ENCODE measurements around the gene DUS2.

The DUS2 gene

GRCh38 chr16:68074850-68075555, 51.9 kb downstream of the DUS2 start:
- H3K4me3 ChIP-seq (ENCODE audit: low read depth, low read length): no peak overlapping the region

GRCh38 chr16:68075980-68076379, 52.9 kb downstream of the DUS2 start:
- no peak overlapping the region for H3K4me3 ChIP-seq (ENCODE audit: low read depth, low read length)

GRCh38 chr16:68076560-68076959, 53.5 kb downstream of the DUS2 start:
- no peak overlapping the region for H3K4me3 ChIP-seq (ENCODE audit: low read depth, low read length)

- H3K4me3 ChIP-seq (ENCODE audit: low read depth, low read length): no peak overlapping the region
Observed at GRCh38 chr16:68077866-68078700, 55.0 kb downstream of the DUS2 start.

- no peak overlapping the region for H3K4me3 ChIP-seq (ENCODE audit: low read depth, low read length)
Observed at GRCh38 chr16:68078701-68079375, 55.8 kb downstream of the DUS2 start.

GRCh38 chr16:68079376-68079625, 56.2 kb downstream of the DUS2 start:
- H3K4me3 ChIP-seq (ENCODE audit: low read depth, low read length): no peak overlapping the region

GRCh38 chr16:68079626-68080344, 56.7 kb downstream of the DUS2 start:
- no peak overlapping the region for H3K4me3 ChIP-seq (ENCODE audit: low read depth, low read length)

GRCh38 chr16:68081861-68082628, 59.0 kb downstream of the DUS2 start:
- no peak overlapping the region for H3K4me3 ChIP-seq (ENCODE audit: low read depth, low read length)

GRCh38 chr16:68082629-68083238, 59.6 kb downstream of the DUS2 start:
- H3K4me3 ChIP-seq (ENCODE audit: low read depth, low read length): no peak overlapping the region

- H3K4me3 ChIP-seq (ENCODE audit: low read depth, low read length): no peak overlapping the region
Observed at GRCh38 chr16:68083239-68083781, 60.2 kb downstream of the DUS2 start.

- peak overlapping the region; percentile 77 for H3K4me3 ChIP-seq (ENCODE audit: low read depth, low read length)
Observed at GRCh38 chr16:68083861-68084503, 60.9 kb downstream of the DUS2 start.

GRCh38 chr16:68084504-68085258, 61.6 kb downstream of the DUS2 start:
- H3K4me3 ChIP-seq (ENCODE audit: low read depth, low read length): peak overlapping the region; percentile 77

- peak within 1 kb of the TSS; percentile 86 for H3K4me3 ChIP-seq (ENCODE audit: low read depth, low read length)
Observed at GRCh38 chr16:68085259-68086071, 62.4 kb downstream of the DUS2 start, which contains the start of gene NFATC3. Gene NFATC3 (plus strand): TSS chr16:68085370. CDS start chr16:68085682, 312 bp downstream.

- peak overlapping the region; percentile 86 for H3K4me3 ChIP-seq (ENCODE audit: low read depth, low read length)
Observed at GRCh38 chr16:68086336-68086841, 63.3 kb downstream of the DUS2 start.

GRCh38 chr16:68086860-68087268, 63.8 kb downstream of the DUS2 start:
- peak overlapping the region; percentile 86 for H3K4me3 ChIP-seq (ENCODE audit: low read depth, low read length)

- H3K4me3 ChIP-seq (ENCODE audit: low read depth, low read length): no peak overlapping the region
Observed at GRCh38 chr16:68087688-68088087, 64.6 kb downstream of the DUS2 start.

Data from iPS-11a (cell line).